Measurements from ENCODE around the gene PRKG1.

- TF ChIP-seq YY1 (IDR thresholded peaks at IDR 0.05) (no peak), CTCF (IDR thresholded peaks at IDR 0.05; ENCODE audit: low read depth, low read length, missing input control) (no peak), REST (IDR thresholded peaks at IDR 0.05) (no peak), JUND (IDR thresholded peaks at IDR 0.05) (no peak), TAF1 (conservative IDR thresholded peaks at IDR 0.05) (no peak), NR2F2 (IDR thresholded peaks at IDR 0.05) (no peak), RAD21 (IDR thresholded peaks at IDR 0.05) (no peak), MAX (IDR thresholded peaks at IDR 0.05) (no peak), FOXA2 (IDR thresholded peaks at IDR 0.05) (no peak), HNF4G (IDR thresholded peaks at IDR 0.05) (no peak), ATF3 (IDR thresholded peaks at IDR 0.05) (no peak), EGR1 (IDR thresholded peaks at IDR 0.05; ENCODE audit: low read depth in 2 of 2) (no peak), GABPA (IDR thresholded peaks at IDR 0.05 in 1 of 2, conservative IDR thresholded peaks at IDR 0.05 in 1 of 2) (no peak)
Measured at GRCh38 chr10:51770709-51771108, 696.4 kb downstream of the PRKG1 start.
